GM19395 (cell line): ENCODE measurements around the gene PRKCH.

ENCODE experiments used
- ATAC-seq: cut with Tn5 transposase; IDR thresholded peaks from one replicate; pipeline ENCODE4 v1.9.1; 2021; ENCODE audit warnings: mild to moderate bottlenecking, moderate library complexity; ENCODE audit not compliant: unreplicated experiment

PRKCH gene

DNA sequence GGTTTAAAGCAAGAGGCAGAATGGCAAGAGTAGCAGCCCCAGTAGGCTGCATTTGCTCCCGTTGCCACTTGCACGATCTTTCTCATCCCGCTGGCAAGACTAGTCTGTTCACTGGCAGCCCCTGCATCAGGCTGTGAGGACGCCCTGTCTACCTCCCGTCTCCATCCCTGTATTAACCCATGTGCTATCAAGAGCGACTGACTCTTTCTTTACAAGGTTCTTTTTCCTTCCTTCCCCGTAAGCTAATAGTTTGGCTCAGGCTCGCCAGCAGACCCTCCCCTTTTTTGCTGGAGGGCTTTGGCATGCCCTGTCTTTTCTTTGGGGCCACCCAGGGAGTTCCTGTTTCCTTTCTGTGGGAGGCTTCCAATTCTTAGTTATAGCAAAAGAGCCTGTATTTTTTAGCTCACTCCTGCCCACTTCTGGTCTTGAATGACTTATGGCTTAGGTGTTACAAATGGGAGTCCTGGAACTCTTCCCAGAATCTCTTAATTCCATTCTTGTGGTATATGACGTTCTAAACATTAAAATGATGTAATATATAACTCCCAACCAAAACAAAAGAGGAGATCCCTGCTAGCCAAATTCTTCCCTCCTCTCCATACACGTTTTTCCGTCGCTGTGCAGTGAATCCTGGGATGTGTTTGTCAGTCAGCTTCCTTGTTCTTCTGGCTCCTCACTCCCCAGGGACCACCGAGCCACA lies 149.0 kb downstream of the PRKCH start:
- no peak for ATAC-seq

- no peak for ATAC-seq
Measured at GRCh38 chr14:61470961-61471293, 149.5 kb downstream of the PRKCH start.

- no peak for ATAC-seq
Measured at GRCh38 chr14:61471297-61472005, 150.1 kb downstream of the PRKCH start.

- ATAC-seq, result no peak
Measured at GRCh38 chr14:61472011-61472672, 150.8 kb downstream of the PRKCH start.

- ATAC-seq, result no peak
Measured at GRCh38 chr14:61472801-61473376, 151.5 kb downstream of the PRKCH start.

- ATAC-seq, result no peak
Measured at GRCh38 chr14:61474015-61474414, 152.6 kb downstream of the PRKCH start.

GRCh38 chr14:61474701-61475100 lies 153.3 kb downstream of the PRKCH start:
- ATAC-seq, result no peak

- ATAC-seq, result no peak
Measured at GRCh38 chr14:61475316-61475715, 153.9 kb downstream of the PRKCH start.

DNA sequence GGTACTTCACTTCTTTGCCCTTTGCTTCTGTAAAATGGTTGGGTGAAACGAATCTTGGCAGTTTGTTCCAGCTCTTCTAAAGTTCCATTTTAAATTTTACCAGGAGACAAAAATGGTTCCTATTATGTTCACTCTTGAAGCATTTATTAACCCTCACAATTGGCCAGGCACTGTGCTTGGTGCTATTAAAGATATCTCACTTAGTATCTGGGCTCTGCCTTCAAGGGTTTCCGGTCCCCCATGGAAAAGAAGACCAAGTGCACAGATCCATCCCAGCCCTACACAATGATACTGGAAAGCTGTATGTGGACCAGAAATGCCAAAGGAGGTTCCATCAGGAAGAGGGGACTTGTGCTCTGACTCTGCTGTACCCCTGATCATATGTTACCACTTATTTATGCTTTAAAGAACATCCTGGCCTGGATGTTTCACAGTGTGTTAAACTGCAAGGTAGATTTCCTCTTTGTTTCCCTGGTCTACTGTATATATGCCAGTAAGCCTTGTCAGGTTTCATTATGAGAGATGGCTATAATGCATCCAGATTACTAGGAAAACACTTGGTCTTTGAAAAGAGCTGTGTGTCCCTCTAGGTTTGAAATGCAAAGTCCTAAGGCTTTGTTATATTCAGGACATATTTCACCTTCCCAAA lies 154.8 kb downstream of the PRKCH start:
- no peak for ATAC-seq

DNA sequence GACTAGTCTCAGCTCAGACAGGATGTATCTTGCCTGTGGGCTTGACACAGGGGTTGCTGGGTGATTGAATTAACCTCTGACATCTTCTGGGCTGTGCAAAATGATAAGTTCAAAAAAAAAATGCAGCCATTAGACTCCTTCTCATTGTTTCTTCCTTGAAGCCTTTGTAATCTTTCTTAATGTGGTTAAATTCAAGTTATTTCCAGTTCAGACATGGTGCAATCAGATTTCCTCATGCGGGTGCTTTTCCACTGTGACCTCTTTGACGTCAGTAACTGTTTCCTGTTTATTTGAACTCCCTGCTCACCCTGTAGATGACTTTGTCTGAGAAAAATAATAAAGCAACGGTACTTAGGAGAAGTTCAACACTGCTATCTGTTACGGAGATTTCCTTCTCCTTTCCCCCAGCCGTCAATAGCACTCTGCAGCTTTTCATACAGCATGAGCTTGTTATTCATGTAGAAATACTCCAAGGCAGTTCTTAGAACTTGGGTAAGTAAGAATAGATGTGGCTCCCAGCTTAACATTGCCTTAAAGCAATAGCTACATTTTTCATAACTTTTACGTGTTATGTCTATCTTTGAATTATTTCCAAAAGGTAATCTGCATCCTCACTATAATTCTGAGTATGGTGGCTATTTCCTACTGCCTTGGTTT lies 155.5 kb downstream of the PRKCH start:
- no peak for ATAC-seq

GRCh38 chr14:61477712-61478462 lies 156.5 kb downstream of the PRKCH start:
- ATAC-seq, result no peak

DNA sequence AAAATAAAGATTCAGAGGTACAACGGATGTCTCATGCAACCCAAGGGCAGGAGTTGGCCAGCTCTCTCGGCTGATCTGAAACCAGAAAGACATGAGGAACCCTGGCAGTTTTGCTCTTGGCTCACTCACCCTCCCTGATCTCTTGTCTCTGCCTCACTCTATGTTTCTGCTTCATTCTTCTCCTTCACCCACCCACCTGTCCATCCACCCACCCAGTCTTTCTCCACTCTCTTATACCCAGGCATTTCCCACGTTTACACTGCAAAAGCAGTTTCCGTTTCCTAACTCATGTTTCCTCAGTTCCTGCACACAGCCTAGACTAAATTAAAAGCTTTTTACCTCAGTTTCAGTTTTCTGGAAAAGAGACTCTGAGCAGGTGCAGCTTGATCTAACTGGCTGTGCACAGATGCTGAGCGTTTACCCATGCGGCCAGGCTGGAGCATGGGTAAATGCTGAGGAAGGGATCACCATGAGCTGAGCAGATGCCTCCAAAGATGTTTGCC lies 157.6 kb downstream of the PRKCH start:
- ATAC-seq, result peak; percentile 63

GRCh38 chr14:61479746-61480502 lies 158.5 kb downstream of the PRKCH start:
- no peak for ATAC-seq

DNA sequence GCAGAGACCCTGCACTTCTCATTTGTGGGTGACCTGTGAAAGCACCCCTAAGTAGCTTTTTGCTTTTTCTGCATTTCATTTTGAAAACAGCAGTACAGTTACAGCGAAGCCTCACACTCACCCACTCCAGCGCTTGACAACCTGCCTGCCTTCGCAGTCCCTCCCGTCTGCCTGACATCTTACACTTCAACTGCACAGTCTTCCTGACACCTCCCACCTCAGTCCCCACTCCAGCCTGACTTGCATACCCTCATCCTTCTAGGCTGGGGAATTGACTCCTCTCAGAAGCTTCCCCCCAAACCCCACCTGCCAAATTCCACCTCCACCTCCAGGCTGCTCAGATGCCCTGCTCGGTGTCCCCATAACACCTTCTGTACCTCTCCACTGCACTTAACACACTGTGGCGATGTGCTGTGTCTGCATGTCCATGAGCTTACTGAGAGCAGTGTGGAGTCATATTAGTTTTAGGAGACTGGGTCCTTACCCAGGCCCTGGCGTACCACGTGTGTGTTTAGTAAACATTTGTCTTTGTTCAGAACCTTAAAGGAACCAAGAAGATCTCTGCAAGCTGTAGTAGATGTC lies 159.4 kb downstream of the PRKCH start:
- no peak for ATAC-seq

- ATAC-seq, result no peak
Measured at GRCh38 chr14:61481701-61482100, 160.3 kb downstream of the PRKCH start.

DNA sequence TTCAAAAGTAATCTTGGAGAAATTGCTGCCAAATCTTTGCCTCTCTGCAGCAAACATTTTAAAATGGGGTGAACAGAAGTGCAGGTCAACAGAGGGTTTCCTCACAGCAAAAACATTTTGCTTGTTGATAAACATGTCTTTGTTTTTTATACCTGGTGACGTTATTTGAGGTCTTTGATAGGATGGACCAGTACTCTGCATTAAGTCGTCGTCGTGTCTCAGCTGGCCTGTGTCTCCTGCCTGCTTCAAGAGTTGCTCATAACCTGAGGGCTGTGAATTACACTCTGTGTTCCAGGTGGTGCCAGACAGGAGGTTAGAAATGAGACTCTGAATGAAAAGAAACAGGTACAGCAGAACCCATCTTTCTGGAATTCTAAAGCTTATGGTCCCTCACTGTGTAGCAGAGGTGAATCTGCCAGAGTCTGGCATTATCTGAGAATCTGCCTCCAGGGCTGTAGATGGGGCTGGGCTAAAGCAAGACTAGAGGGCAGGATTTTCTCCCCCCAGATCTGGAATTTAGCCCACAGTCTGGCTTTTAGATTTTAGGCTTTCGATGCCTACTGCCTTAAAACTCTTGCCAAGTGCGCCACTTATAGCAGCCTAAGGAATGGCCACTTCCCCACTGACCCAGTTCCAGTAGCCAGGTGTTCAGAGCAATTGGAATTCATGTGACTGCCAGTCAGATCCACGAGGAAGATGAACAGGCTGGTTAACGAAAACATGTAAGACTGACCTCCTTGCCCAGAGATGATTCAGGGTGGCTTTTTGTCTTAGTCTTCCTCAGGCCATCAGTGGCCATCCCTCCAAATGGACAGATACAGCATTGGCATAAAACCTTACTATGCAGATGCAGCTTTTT lies 161.2 kb downstream of the PRKCH start:
- no peak for ATAC-seq

- no peak for ATAC-seq
Measured at GRCh38 chr14:61483476-61483875, 162.1 kb downstream of the PRKCH start.

DNA sequence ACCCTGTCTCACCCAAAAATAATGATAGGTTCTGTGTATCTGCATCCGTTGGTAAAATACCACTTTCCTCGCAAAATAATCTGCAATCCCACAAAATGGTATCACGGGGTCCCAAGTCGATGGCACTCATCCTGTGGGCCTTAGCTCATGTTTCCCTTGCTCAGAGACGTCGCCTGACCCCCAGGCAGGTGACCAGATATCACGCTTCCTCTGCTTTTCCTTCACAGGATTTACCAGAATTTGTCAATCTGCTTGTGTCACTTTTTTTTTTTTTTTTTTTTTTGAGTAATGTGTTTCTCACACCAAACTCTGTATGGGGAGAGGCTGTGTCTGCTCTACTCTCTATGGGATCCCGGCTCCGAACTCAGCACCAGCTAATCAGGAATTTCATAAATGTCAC lies 162.7 kb downstream of the PRKCH start:
- no peak for ATAC-seq
